ENCODE results near the gene NFATC4. TPM values are rescaled to one million over a fixed set of nuclear protein-coding genes. Genes with fewer than 3 reads are reported as not detected.

NFATC4 gene
- total RNA-seq, 2 donors from 2014 or later, result 24.8 to 34.1 TPM

DNA sequence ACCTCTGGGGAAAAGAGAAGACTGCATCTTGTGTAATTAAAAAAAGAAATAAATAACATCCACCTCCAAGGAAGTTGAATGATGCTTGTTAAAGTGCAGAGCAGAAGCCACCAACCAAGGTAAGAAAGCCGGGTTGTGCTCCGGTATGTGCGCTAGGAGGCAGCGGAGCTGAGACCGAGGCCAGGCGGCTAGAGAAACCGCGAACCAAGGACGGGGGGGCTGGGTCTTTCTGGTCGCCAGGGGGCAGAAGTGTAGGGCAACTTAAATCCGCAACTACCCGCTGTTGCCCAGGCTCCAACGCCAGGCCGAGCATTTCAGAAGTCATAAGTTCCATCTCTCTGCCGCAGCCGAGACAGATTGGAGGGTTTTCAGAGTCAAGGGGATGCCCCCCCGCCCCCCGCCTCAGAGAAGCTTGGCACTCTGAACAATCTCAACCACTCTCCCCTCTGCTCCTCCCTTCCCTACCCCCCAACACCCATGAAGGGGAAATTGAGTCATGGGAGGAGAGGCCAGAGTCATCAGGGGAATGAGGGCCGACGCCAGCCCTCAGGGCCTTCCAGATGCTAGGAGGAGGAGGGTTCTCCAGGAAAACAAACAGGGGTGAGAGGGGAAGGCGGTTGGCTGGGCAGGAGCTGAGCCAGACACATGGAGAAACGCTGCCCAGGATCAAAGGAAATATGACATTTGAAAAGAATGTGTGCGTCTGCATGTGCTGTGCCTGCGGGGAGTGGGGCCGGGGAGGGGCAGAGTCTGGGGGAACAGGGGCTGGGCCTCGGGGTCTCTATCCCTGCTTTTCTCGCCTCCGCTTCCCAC lies 2.2 kb upstream of the NFATC4 start:
- peak; percentile 97 for DNase-seq
- no peaks in the 10 kb centered on the region for H3K9me3 ChIP-seq (ENCODE audit: control insufficient read depth, low read length)
- WGBS, 2 experiments (ENCODE audit: insufficient coverage in 1 of 2, insufficient read length in 1 of 2), result 5 to 6% methylated on average over 13 to 28 of the region's 28 CpGs
- H3K4me3 Mint-ChIP-seq, result peak overlapping the region; percentile 69
- no peak overlapping the region for H3K9ac ChIP-seq (ENCODE audit: extremely low read depth, low read length, poor library complexity, severe bottlenecking)
- peaks cover 2% of the 10 kb centered on the region for H3K4me1 ChIP-seq (ENCODE audit: control insufficient read depth, insufficient read depth, low read length)
- H3K27ac ChIP-seq (ENCODE audit: low read depth, low read length), result peak overlapping the region; percentile 52
- H3K4me3 ChIP-seq (ENCODE audit: low read length), result peak overlapping the region; percentile 84
- TF ChIP-seq, protein P1, sequence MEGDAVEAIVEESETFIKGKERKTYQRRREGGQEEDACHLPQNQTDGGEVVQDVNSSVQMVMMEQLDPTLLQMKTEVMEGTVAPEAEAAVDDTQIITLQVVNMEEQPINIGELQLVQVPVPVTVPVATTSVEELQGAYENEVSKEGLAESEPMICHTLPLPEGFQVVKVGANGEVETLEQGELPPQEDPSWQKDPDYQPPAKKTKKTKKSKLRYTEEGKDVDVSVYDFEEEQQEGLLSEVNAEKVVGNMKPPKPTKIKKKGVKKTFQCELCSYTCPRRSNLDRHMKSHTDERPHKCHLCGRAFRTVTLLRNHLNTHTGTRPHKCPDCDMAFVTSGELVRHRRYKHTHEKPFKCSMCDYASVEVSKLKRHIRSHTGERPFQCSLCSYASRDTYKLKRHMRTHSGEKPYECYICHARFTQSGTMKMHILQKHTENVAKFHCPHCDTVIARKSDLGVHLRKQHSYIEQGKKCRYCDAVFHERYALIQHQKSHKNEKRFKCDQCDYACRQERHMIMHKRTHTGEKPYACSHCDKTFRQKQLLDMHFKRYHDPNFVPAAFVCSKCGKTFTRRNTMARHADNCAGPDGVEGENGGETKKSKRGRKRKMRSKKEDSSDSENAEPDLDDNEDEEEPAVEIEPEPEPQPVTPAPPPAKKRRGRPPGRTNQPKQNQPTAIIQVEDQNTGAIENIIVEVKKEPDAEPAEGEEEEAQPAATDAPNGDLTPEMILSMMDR (conservative IDR thresholded peaks at IDR 0.05), result peak; percentile 99
- H3K27me3 Mint-ChIP-seq (ENCODE audit: insufficient read depth), result peaks cover 33% of the 10 kb centered on the region
- H3K27ac Mint-ChIP-seq, result peak overlapping the region; percentile 55
- no peaks in the 10 kb centered on the region for H3K36me3 Mint-ChIP-seq (ENCODE audit: low read depth)
- peaks cover 25% of the 10 kb centered on the region for H3K27me3 ChIP-seq (ENCODE audit: control insufficient read depth, insufficient read depth, low read length, poor library complexity, severe bottlenecking)
- H3K9me3 Mint-ChIP-seq, result no peaks in the 10 kb centered on the region
- H3K4me1 Mint-ChIP-seq, result peaks cover 8% of the 10 kb centered on the region
- H3K36me3 ChIP-seq (ENCODE audit: control insufficient read depth, insufficient read depth, low read length), result no peaks in the 10 kb centered on the region

DNA sequence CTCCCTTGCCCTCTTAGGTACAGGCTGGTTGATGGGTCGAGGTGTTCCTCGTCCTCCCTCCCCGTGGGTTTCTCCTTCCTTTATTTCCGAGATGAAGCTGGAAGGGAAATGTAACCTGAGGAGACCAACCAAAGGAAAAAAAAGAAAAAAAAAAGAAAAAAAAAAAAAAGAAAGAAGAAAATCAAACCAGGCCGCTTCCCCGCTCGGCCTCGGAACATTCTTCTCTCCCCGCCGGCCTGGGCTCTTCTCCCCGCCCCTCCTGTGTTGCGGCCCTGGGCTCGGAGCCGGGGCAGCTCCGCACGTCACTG lies 1.6 kb upstream of the NFATC4 start:
- Histone ChIP-seq H3K27me3 (ENCODE audit: control insufficient read depth, insufficient read depth, low read length, poor library complexity, severe bottlenecking) (peaks cover 19% of the 10 kb centered on the region), H3K9ac (ENCODE audit: extremely low read depth, low read length, poor library complexity, severe bottlenecking) (peak overlapping the region; percentile 41), H3K4me1 (ENCODE audit: control insufficient read depth, insufficient read depth, low read length) (peaks cover 7% of the 10 kb centered on the region), H3K36me3 (ENCODE audit: control insufficient read depth, insufficient read depth, low read length) (no peaks in the 10 kb centered on the region), H3K9me3 (ENCODE audit: control insufficient read depth, low read length) (no peaks in the 10 kb centered on the region), H3K4me3 (ENCODE audit: low read length) (peak overlapping the region; percentile 84), H3K27ac (ENCODE audit: low read depth, low read length) (peak overlapping the region; percentile 92)
- TF ChIP-seq, protein P1 (conservative IDR thresholded peaks at IDR 0.05), result no peak
- Mint-ChIP-seq H3K27ac (no peak overlapping the region), H3K27me3 (ENCODE audit: insufficient read depth) (peaks cover 28% of the 10 kb centered on the region), H3K4me1 (peaks cover 8% of the 10 kb centered on the region), H3K9me3 (no peaks in the 10 kb centered on the region), H3K4me3 (peak overlapping the region; percentile 69), H3K36me3 (ENCODE audit: low read depth) (no peaks in the 10 kb centered on the region)
- DNase-seq, result no peak
- 2% methylated on average over 6 to 16 of the region's 16 CpGs for WGBS, 2 experiments (ENCODE audit: insufficient coverage in 1 of 2, insufficient read length in 1 of 2)

DNA sequence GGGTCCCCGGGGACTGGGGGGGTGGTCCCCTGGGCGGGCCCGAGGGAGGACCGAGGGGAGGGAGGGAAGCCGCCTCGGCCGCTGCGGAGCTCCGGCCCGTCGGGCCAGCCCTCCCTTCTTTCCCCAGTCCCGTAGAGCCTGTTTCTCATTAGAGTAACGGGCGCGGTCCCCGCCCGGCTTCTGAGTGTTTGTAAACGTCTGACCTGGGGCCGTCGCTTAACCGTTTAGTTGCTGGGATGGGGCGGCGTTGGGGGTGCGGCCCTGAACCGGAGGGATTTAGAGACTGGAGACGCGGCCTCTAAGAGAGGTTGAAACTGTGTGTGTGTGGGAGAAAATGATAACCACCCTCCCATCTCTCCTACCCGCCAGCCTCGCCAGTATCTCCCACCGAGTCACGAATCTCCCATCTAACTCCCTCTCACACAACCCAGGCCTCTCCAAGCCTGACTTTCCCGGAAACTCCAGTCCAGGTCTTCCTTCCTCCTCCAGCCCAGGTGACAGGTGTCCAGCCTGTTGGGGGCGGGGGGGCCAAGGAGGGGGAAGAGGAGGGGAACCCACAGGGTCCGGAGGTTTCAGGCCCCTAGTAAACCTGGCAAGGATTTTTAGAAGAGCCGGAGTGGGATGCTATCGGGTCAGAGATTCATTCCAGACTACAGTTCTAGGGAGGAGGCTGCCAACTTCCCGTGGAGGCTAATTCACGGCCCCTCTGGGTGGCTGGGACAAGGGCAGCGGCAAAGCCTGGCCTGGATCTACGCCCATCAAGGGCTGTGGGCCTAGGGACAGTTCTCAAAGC lies 1.1 kb upstream of the NFATC4 start:
- TF ChIP-seq, protein P1 (conservative IDR thresholded peaks at IDR 0.05), result no peak
- peaks cover 7% of the 10 kb centered on the region for H3K4me1 ChIP-seq (ENCODE audit: control insufficient read depth, insufficient read depth, low read length)
- Mint-ChIP-seq H3K4me1 (peaks cover 8% of the 10 kb centered on the region), H3K4me3 (peak overlapping the region; percentile 69), H3K36me3 (ENCODE audit: low read depth) (no peaks in the 10 kb centered on the region), H3K9me3 (no peaks in the 10 kb centered on the region), H3K27ac (peak overlapping the region; percentile 93), H3K27me3 (ENCODE audit: insufficient read depth) (peaks cover 22% of the 10 kb centered on the region)
- DNase-seq, result peak; percentile 99
- H3K9ac ChIP-seq (ENCODE audit: extremely low read depth, low read length, poor library complexity, severe bottlenecking), result peak overlapping the region; percentile 41
- H3K4me3 ChIP-seq (ENCODE audit: low read length), result peak overlapping the region; percentile 84
- peaks cover 14% of the 10 kb centered on the region for H3K27me3 ChIP-seq (ENCODE audit: control insufficient read depth, insufficient read depth, low read length, poor library complexity, severe bottlenecking)
- H3K27ac ChIP-seq (ENCODE audit: low read depth, low read length), result peak overlapping the region; percentile 92
- WGBS, 2 experiments (ENCODE audit: insufficient coverage in 1 of 2, insufficient read length in 1 of 2), result 0 to 1% methylated on average over 3 to 40 of the region's 40 CpGs
- no peaks in the 10 kb centered on the region for H3K9me3 ChIP-seq (ENCODE audit: control insufficient read depth, low read length)
- no peaks in the 10 kb centered on the region for H3K36me3 ChIP-seq (ENCODE audit: control insufficient read depth, insufficient read depth, low read length)
